Body of pancreas (tissue), 4 donors: ENCODE data around the gene TPST1.

Source experiments
- CTCF ChIP-seq, 7 experiments: fragments of 450-650 bp in 4 of 7; fragments of 200-600 bp in 3 of 7; sonication (generic) in 3 of 7; IDR thresholded peaks; one replicate each; pipeline ENCODE4 v1.5.1; 2016 to 2019; ENCODE audit warnings: antibody characterized with exemption in 7 of 7
- POLR2A ChIP-seq, 3 donors: fragments of 450-650 bp; IDR thresholded peaks; one replicate each; pipeline ENCODE4 v1.6.1; 2016; ENCODE audit warnings: antibody characterized with exemption in 3 of 3, mild to moderate bottlenecking in 2 of 3

GRCh38 chr7:66238773-66239466 lies 33.8 kb downstream of the TPST1 start:
- TF ChIP-seq CTCF (IDR thresholded peaks at IDR 0.05) (no peak), POLR2A (IDR thresholded peaks at IDR 0.05) (no peak)
